ENCODE data around the gene BCAM. TPM values are rescaled to one million over a fixed set of nuclear protein-coding genes. Genes with fewer than 3 reads are reported as not detected.

BCAM gene
- total and polyA plus RNA-seq, 12 donors, result 5.1 to 81.1 (median 44.7) TPM

DNA sequence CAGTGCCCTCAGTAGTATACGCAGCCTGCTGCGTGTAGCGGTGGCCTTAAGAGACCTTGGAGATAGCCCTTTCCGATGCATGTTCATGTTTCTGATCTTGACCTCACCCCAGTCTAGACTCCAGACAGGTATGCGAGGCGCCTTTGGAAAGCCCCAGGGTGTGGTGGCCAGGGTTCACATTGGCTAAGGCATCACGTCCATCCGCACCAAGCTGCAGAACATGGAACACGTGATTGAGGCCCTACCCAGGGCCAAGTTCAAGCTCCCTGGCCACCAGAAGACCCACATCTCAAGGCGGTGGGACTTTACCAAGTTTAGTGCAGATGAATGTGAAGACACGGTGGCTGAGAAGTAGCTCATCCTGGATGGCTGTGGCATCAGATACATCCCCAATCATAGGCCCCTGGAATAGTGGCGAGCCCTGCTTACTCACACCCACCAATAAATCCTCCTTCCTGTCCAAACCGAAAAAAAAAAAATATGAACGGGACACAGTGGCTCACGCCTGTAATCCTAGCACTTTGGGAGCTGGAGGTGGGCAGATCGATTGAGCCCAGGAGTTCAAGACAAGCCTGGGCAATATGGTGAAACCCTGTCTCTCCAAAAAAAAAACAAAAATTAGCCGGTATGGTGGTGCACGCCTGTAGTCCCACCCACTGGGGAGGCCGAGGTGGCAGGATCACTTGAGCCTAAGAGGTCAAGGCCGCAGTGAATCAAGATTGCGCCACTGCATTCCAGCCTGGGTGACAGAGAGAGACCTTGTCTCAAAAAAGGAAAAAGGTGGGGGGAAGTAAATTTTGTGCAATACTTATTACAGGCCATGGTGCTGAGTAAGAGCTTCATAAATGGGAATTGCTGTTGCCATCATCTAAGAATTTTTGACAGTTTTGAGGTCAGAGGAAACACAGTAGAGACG is 43.6 kb upstream of the BCAM start:
- 70 to 77% (median 73%) methylated on average over 14 to 22 of the region's 22 CpGs for WGBS, 4 donors
- peaks cover 0 to 15% of the 10 kb centered on the region in 2 donors for H3K4me1 ChIP-seq (replicated peaks in 1 of 2)

DNA sequence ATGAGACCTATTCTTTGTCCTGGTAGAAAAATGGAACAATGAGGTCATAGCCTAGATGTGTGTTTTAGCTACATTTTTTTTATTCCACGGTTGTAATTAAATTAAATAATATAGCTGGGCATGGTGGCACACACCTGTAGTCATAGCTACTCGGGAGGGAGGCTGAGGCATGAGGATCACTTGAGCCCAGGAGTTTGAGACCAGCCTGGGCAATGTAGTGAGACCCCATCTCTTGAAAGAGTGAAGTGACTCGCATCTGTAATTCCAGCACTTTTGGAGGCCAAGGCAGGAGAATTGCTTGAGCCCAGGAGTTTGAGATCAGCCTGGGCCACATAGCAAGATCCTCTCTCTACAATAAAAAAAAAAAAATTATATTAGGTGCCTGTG is 43.0 kb upstream of the BCAM start:
- intact Hi-C loops (cut with DNase I), result loop anchor here in 1 of 2 donors (10.0 kb wide), 1 partner anchor 111 kb away; no protein-coding TSS in a partner anchor
- Histone ChIP-seq H3K4me1 (replicated peaks in 1 of 2) (peaks cover 0 to 15% of the 10 kb centered on the region in 2 donors), H3K4me3 (no peak overlapping the region), H3K27ac (peak overlapping the region in 2 of 5 donors; percentile 18 to 49), H3K36me3 (replicated peaks in 1 of 2) (no peaks in the 10 kb centered on the region), H3K9me3 (replicated peaks in 1 of 3) (no peaks in the 10 kb centered on the region), H3K27me3 (no peaks in the 10 kb centered on the region)
- no peak for TF ChIP-seq POLR2A (IDR thresholded peaks at IDR 0.05)
- TF ChIP-seq, protein P1, sequence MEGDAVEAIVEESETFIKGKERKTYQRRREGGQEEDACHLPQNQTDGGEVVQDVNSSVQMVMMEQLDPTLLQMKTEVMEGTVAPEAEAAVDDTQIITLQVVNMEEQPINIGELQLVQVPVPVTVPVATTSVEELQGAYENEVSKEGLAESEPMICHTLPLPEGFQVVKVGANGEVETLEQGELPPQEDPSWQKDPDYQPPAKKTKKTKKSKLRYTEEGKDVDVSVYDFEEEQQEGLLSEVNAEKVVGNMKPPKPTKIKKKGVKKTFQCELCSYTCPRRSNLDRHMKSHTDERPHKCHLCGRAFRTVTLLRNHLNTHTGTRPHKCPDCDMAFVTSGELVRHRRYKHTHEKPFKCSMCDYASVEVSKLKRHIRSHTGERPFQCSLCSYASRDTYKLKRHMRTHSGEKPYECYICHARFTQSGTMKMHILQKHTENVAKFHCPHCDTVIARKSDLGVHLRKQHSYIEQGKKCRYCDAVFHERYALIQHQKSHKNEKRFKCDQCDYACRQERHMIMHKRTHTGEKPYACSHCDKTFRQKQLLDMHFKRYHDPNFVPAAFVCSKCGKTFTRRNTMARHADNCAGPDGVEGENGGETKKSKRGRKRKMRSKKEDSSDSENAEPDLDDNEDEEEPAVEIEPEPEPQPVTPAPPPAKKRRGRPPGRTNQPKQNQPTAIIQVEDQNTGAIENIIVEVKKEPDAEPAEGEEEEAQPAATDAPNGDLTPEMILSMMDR (IDR thresholded peaks at IDR 0.05), result no peak
- no peak for DNase-seq
- 80 to 85% (median 81%) methylated on average over 3 of the region's 3 CpGs for WGBS, 4 donors

More for the DNA sequence above, 43.6 kb upstream of the BCAM start:
- intact Hi-C loops (cut with DNase I), result loop anchor here in 1 of 2 donors (10.0 kb wide), 1 partner anchor 110 kb away; no protein-coding TSS in a partner anchor
- Histone ChIP-seq H3K9me3 (replicated peaks in 1 of 3) (no peaks in the 10 kb centered on the region), H3K27ac (peak overlapping the region in 3 of 5 donors; percentile 16 to 49 (median 18)), H3K27me3 (no peaks in the 10 kb centered on the region), H3K36me3 (replicated peaks in 1 of 2) (peaks cover 0 to 5% of the 10 kb centered on the region in 2 donors), H3K4me3 (no peak overlapping the region)
- peak in 6 of 7 donors; percentile 54 to 81 (median 80) for DNase-seq
- TF ChIP-seq, protein P1 (IDR thresholded peaks at IDR 0.05), result no peak
- TF ChIP-seq POLR2A (IDR thresholded peaks at IDR 0.05), result no peak

DNA sequence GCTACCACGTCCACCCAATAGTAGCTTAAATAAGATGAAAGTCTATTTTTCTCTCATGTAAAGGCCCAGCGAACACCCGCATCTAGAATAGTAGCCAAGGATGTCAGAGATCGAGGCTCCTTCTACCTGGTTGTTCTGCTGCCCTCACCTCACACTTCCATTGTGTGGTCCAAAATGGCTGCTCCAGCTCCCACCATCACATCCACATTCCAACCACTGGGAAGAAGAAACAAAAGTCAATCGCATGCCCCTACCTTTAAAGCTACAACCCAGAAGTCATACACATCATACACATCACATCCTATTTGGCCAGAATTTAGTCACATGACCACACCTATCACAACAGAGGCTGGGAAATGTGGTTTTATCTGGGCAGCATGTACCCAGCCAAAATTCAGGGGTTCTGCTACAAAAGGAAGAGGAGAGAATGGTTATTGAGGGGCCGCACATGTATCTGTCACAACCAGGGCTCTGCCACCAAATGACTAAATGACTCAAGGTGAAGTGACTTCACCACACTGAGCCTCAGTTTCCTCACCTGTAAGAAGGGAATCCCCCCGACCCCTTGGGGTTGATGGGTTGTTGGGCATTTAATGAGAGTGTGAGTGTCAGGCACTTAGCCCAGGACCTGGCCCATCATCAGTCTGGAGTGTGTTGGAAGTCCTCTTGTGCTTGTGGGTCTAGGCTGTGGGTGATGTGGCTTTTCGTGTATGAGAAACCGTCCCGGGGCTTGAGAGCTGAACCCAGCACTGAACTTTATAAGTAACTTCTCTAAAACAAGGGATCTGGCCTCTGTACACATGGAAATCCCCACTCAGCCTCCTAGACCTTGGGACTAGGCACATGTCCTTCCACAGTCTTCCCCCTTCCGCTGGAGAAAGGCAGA is 41.4 kb upstream of the BCAM start:
- intact Hi-C loops (cut with DNase I), result loop anchor here in 1 of 2 donors (10.0 kb wide), 1 partner anchor 113 kb away; no protein-coding TSS in a partner anchor
- TF ChIP-seq, protein P1 (IDR thresholded peaks at IDR 0.05), result no peak
- no peak for TF ChIP-seq POLR2A (IDR thresholded peaks at IDR 0.05)
- Histone ChIP-seq H3K4me1 (replicated peaks in 1 of 2) (peaks cover 0 to 15% of the 10 kb centered on the region in 2 donors), H3K9me3 (replicated peaks in 1 of 3) (no peaks in the 10 kb centered on the region), H3K27ac (no peak overlapping the region), H3K36me3 (replicated peaks in 1 of 2) (no peaks in the 10 kb centered on the region), H3K27me3 (no peaks in the 10 kb centered on the region), H3K4me3 (no peak overlapping the region)
- 69 to 90% (median 76%) methylated on average over 8 to 11 of the region's 11 CpGs for WGBS, 4 donors
- DNase-seq, result peak in 1 of 7 donors; percentile 12
